ENCODE results near the gene IRF4. TPM values are rescaled to one million over a fixed set of nuclear protein-coding genes. Genes with fewer than 3 reads are reported as not detected.

IRF4 gene
- total RNA-seq, 2 experiments from 2014 or later: 189 to 291 TPM

GRCh38 chr6:351011-351866 lies 40.3 kb upstream of the IRF4 start:
- TF ChIP-seq EZH2phosphoT487 (IDR thresholded peaks at IDR 0.05; ENCODE audit: borderline replicate concordance, low read depth, low read length) (no peak), CTCF (conservative IDR thresholded peaks at IDR 0.05; ENCODE audit: low read length) (peak; percentile 72)
- Histone ChIP-seq H3K36me3 (ENCODE audit: insufficient read depth, low read length) (peaks cover 26% of the 10 kb centered on the region; the same call in 1 of the 2 replicates), H3K4me2 (ENCODE audit: low read length) (peak overlapping the region; percentile 30; the same call in 1 of the 2 replicates), H3K4me1 (ENCODE audit: insufficient read depth, low read length, poor library complexity, severe bottlenecking) (peaks cover 99% of the 10 kb centered on the region), H2AFZ (ENCODE audit: low read length) (no peak overlapping the region), H3K9me3 (ENCODE audit: low read length) (no peaks in the 10 kb centered on the region), H3K4me3 (ENCODE audit: low read depth, low read length, poor library complexity, severe bottlenecking) (no peak overlapping the region), H4K20me1 (ENCODE audit: insufficient read depth, low read length) (no peaks in the 10 kb centered on the region), H3K79me2 (ENCODE audit: insufficient read depth, low read depth, low read length) (no peaks in the 10 kb centered on the region), H3K27ac (ENCODE audit: low read depth, low read length, poor library complexity, severe bottlenecking) (peak overlapping the region; percentile 49), H3K9me2 (ENCODE audit: insufficient read depth, low read length) (no peaks in the 10 kb centered on the region)
- POLR2A ChIA-PET: interaction anchor here (0.7 to 8.4 kb wide), 17 partner anchors 9 to 167 kb away, joined by 3 to 77 read pairs (median 4); partner anchors contain the start of genes DUSP22 and IRF4
- intact Hi-C loops (cut with micrococcal nuclease; ENCODE audit: unreplicated experiment): loop anchor here (5.0 kb wide), 1 partner anchor 41 kb away; the partner anchor contains the start of gene IRF4
- no peak for DNase-seq (ENCODE audit: low spot score)
- CTCF ChIA-PET (ENCODE audit: unreplicated experiment): interaction anchor here (0.5 to 2.5 kb wide), 9 partner anchors 10 to 161 kb away, joined by 3 to 14 read pairs (median 4); no protein-coding TSS in a partner anchor
- BruUV-seq (replicated peaks): no TSS peak

GRCh38 chr6:351867-352289 lies 39.7 kb upstream of the IRF4 start:
- Histone ChIP-seq H3K4me2 (ENCODE audit: low read length) (peak overlapping the region; percentile 30; the same call in 1 of the 2 replicates), H3K4me1 (ENCODE audit: insufficient read depth, low read length, poor library complexity, severe bottlenecking) (peaks cover 99% of the 10 kb centered on the region), H3K9me2 (ENCODE audit: insufficient read depth, low read length) (no peaks in the 10 kb centered on the region), H3K36me3 (ENCODE audit: insufficient read depth, low read length) (peaks cover 21% of the 10 kb centered on the region; the same call in 1 of the 2 replicates), H3K9me3 (ENCODE audit: low read length) (no peaks in the 10 kb centered on the region), H3K27ac (ENCODE audit: low read depth, low read length, poor library complexity, severe bottlenecking) (peak overlapping the region; percentile 49), H3K4me3 (ENCODE audit: low read depth, low read length, poor library complexity, severe bottlenecking) (no peak overlapping the region), H4K20me1 (ENCODE audit: insufficient read depth, low read length) (no peaks in the 10 kb centered on the region), H2AFZ (ENCODE audit: low read length) (no peak overlapping the region), H3K79me2 (ENCODE audit: insufficient read depth, low read depth, low read length) (no peaks in the 10 kb centered on the region)
- DNase-seq (ENCODE audit: low spot score): peak; percentile 67
- no TSS peak for BruUV-seq (replicated peaks)
- ChIA-PET POLR2A (interaction anchor here (0.7 to 8.4 kb wide), 11 partner anchors 9 to 51 kb away, joined by 3 to 77 read pairs (median 4); partner anchors contain the start of gene IRF4), CTCF (ENCODE audit: unreplicated experiment) (interaction anchor here (0.8 to 2.5 kb wide), 8 partner anchors 9 to 162 kb away, joined by 3 to 14 read pairs (median 4); no protein-coding TSS in a partner anchor)
- intact Hi-C loops (cut with micrococcal nuclease; ENCODE audit: unreplicated experiment): loop anchor here (5.0 kb wide), 1 partner anchor 40 kb away; the partner anchor contains the start of gene IRF4
- TF ChIP-seq CTCF (conservative IDR thresholded peaks at IDR 0.05; ENCODE audit: low read length) (no peak; the same call in 1 of the 2 replicates), EZH2phosphoT487 (IDR thresholded peaks at IDR 0.05; ENCODE audit: borderline replicate concordance, low read depth, low read length) (no peak)

Data from OCI-LY7 (cell line).